DND-41 (cell line): Measurements from ENCODE around the gene MUC16.

Experiments used
- ATAC-seq: fragments of 200-7000 bp; cut with Tn5 transposase; 3 replicates; pipeline ENCODE4 v1.9.1; 2021; ENCODE audit warnings: low read depth; ENCODE audit not compliant: insufficient read depth
- DNase-seq: peaks from one replicate; pipeline ENCODE4 v3.0.0-alpha.2; 2020
- H2AFZ ChIP-seq: 2 replicates; pipeline ENCODE4 v1.6.0; 2012; ENCODE audit warnings: low read depth, low read length
- H3K27ac ChIP-seq: 2 replicates; pipeline ENCODE4 v1.5.1; 2012; ENCODE audit warnings: low read length, inconsistent platforms
- H3K27me3 ChIP-seq: fragments of 200-600 bp; sonication (generic); 2 replicates; pipeline ENCODE4 v1.6.0; 2012; ENCODE audit warnings: low read length, mild to moderate bottlenecking, inconsistent platforms; ENCODE audit not compliant: insufficient read depth, poor library complexity
- H3K36me3 ChIP-seq: 2 replicates; pipeline ENCODE4 v1.5.1; 2012; ENCODE audit warnings: low read length, inconsistent platforms; ENCODE audit not compliant: insufficient read depth
- H3K4me1 ChIP-seq: 2 replicates; pipeline ENCODE4 v1.5.1; 2012; ENCODE audit warnings: mild to moderate bottlenecking, low read length; ENCODE audit not compliant: insufficient read depth
- H3K4me2 ChIP-seq: 2 replicates; pipeline ENCODE4 v1.6.0; 2012; ENCODE audit warnings: mild to moderate bottlenecking, moderate library complexity, low read length, inconsistent platforms; ENCODE audit not compliant: insufficient read depth
- H3K4me3 ChIP-seq, 2 experiments: fragments of 200-600 bp in 1 of 2; shearing (Covaris generic) in 1 of 2; 2 replicates each; pipeline ENCODE4 v1.5.1; 2012 to 2016; ENCODE audit warnings: inconsistent platforms in 2 of 2, low read length in 2 of 2, mild to moderate bottlenecking in 2 of 2, low read depth in 1 of 2, moderate library complexity in 1 of 2
- H3K79me2 ChIP-seq: 2 replicates; pipeline ENCODE4 v1.6.0; 2012; ENCODE audit warnings: low read length, inconsistent platforms; ENCODE audit not compliant: insufficient read depth
- H3K9ac ChIP-seq: 2 replicates; pipeline ENCODE4 v1.6.0; 2012; ENCODE audit warnings: low read depth, mild to moderate bottlenecking, inconsistent platforms, low read length, moderate library complexity
- H3K9me3 ChIP-seq: 2 replicates; pipeline ENCODE4 v1.5.1; 2012; ENCODE audit warnings: low read length, moderate library complexity, mild to moderate bottlenecking, inconsistent platforms; ENCODE audit not compliant: insufficient read depth, severe bottlenecking
- H4K20me1 ChIP-seq: 2 replicates; pipeline ENCODE4 v1.6.0; 2012; ENCODE audit warnings: low read length; ENCODE audit not compliant: insufficient read depth
- CTCF ChIP-seq: IDR thresholded peaks from 2 replicates; pipeline ENCODE4 v1.5.1; 2012; ENCODE audit warnings: borderline replicate concordance, low read length, moderate library complexity, mild to moderate bottlenecking; ENCODE audit not compliant: poor library complexity, severe bottlenecking; ENCODE audit errors: extremely low read depth
- EZH2 ChIP-seq: IDR thresholded peaks from 3 replicates; pipeline ENCODE4 v1.6.1; 2012; ENCODE audit warnings: borderline replicate concordance, low read depth, mild to moderate bottlenecking, moderate library complexity, low read length, inconsistent platforms; ENCODE audit not compliant: severe bottlenecking

The MUC16 gene

GRCh38 chr19:9013988-9014387 is 3.8 kb upstream of the MUC16 start:
- DNase-seq: no peak
- H3K4me1 ChIP-seq: no peaks in the 10 kb centered on the region
- H3K79me2 ChIP-seq: no peaks in the 10 kb centered on the region
- H2AFZ ChIP-seq: no peak overlapping the region
- H3K27me3 ChIP-seq: no peaks in the 10 kb centered on the region
- no peak overlapping the region for H3K4me2 ChIP-seq
- no peak overlapping the region for H3K27ac ChIP-seq
- TF ChIP-seq CTCF (no peak), EZH2 (no peak)
- H3K9ac ChIP-seq: no peak overlapping the region
- no peak overlapping the region for H3K4me3 ChIP-seq
- ATAC-seq: no peak
- H4K20me1 ChIP-seq: no peaks in the 10 kb centered on the region; the same call in 1 of the 2 replicates
- no peaks in the 10 kb centered on the region for H3K9me3 ChIP-seq
- H3K36me3 ChIP-seq: no peaks in the 10 kb centered on the region

- no peak overlapping the region for H3K27ac ChIP-seq
- H3K36me3 ChIP-seq: no peaks in the 10 kb centered on the region
- DNase-seq: no peak
- H3K9ac ChIP-seq: no peak overlapping the region
- no peaks in the 10 kb centered on the region for H3K9me3 ChIP-seq
- H4K20me1 ChIP-seq: no peaks in the 10 kb centered on the region; the same call in 1 of the 2 replicates
- H3K79me2 ChIP-seq: no peaks in the 10 kb centered on the region
- no peak overlapping the region for H3K4me2 ChIP-seq
- no peaks in the 10 kb centered on the region for H3K27me3 ChIP-seq
- no peak for TF ChIP-seq EZH2
- TF ChIP-seq CTCF: no peak
- no peaks in the 10 kb centered on the region for H3K4me1 ChIP-seq
- H2AFZ ChIP-seq: no peak overlapping the region
- no peak overlapping the region for H3K4me3 ChIP-seq
- no peak for ATAC-seq
These were observed 1.7 kb upstream of the MUC16 start for GRCh38 chr19:9011875-9012274.

- Histone ChIP-seq H3K4me2 (no peak overlapping the region), H2AFZ (no peak overlapping the region)
- TF ChIP-seq EZH2: no peak
- TF ChIP-seq CTCF: no peak
These were observed 484 bp upstream of the MUC16 start for GRCh38 chr19:9010693-9011092.

GRCh38 chr19:9009431-9009830 is 778 bp downstream of the MUC16 start:
- H3K79me2 ChIP-seq: no peaks in the 10 kb centered on the region
- H3K4me1 ChIP-seq: no peaks in the 10 kb centered on the region
- DNase-seq (no peak), ATAC-seq (no peak)
- H3K9me3 ChIP-seq: no peaks in the 10 kb centered on the region
- H3K4me3 ChIP-seq: no peak overlapping the region
- H4K20me1 ChIP-seq: no peaks in the 10 kb centered on the region; the same call in 1 of the 2 replicates
- no peak overlapping the region for H2AFZ ChIP-seq
- no peak overlapping the region for H3K4me2 ChIP-seq
- no peaks in the 10 kb centered on the region for H3K27me3 ChIP-seq
- TF ChIP-seq EZH2 (no peak), CTCF (no peak)
- H3K36me3 ChIP-seq: no peaks in the 10 kb centered on the region
- H3K27ac ChIP-seq: no peak overlapping the region
- no peak overlapping the region for H3K9ac ChIP-seq

More at GRCh38 chr19:9010693-9011092, 484 bp upstream of the MUC16 start:
- ATAC-seq (no peak), DNase-seq (no peak)
- Histone ChIP-seq H3K27ac (no peak overlapping the region), H3K4me3 (no peak overlapping the region), H3K9me3 (no peaks in the 10 kb centered on the region), H3K79me2 (no peaks in the 10 kb centered on the region), H3K27me3 (no peaks in the 10 kb centered on the region), H3K36me3 (no peaks in the 10 kb centered on the region), H3K9ac (no peak overlapping the region), H4K20me1 (no peaks in the 10 kb centered on the region; the same call in 1 of the 2 replicates), H3K4me1 (no peaks in the 10 kb centered on the region)
